Neural cell (in vitro differentiated cells): ENCODE results near the gene TRIM24.
"Not testable (repeated sequence)": the region's sequence is repeated elsewhere in the genome, so short reads cannot be mapped to it uniquely, and the experiment has no call there.

Experiments
- CTCF ChIP-seq: fragments of 450-650 bp; IDR thresholded peaks from 2 replicates; pipeline ENCODE4 v1.5.1; 2014; ENCODE audit warnings: antibody characterized with exemption, mild to moderate bottlenecking, moderate library complexity; ENCODE audit not compliant: poor library complexity, severe bottlenecking
- EZH2 ChIP-seq: fragments of 200-600, 300-800 bp; shearing (Covaris generic), sonication (generic); IDR thresholded peaks from 2 replicates; pipeline ENCODE4 v1.6.1; 2014; ENCODE audit warnings: antibody characterized with exemption, low read length, borderline replicate concordance, mild to moderate bottlenecking; ENCODE audit not compliant: insufficient read depth, poor library complexity, severe bottlenecking
- POLR2AphosphoS5 ChIP-seq: IDR thresholded peaks from 2 replicates; pipeline ENCODE4 v1.6.1; 2012
- TAF1 ChIP-seq: IDR thresholded peaks from 2 replicates; pipeline ENCODE4 v1.6.1; 2012; ENCODE audit warnings: low read depth

GRCh38 chr7:138418403-138418802 is 41.7 kb upstream of the TRIM24 start:
- TF ChIP-seq CTCF, EZH2, TAF1, POLR2AphosphoS5: not testable (repeated sequence)
